ENCODE measurements around the gene CHMP1B.

DNA sequence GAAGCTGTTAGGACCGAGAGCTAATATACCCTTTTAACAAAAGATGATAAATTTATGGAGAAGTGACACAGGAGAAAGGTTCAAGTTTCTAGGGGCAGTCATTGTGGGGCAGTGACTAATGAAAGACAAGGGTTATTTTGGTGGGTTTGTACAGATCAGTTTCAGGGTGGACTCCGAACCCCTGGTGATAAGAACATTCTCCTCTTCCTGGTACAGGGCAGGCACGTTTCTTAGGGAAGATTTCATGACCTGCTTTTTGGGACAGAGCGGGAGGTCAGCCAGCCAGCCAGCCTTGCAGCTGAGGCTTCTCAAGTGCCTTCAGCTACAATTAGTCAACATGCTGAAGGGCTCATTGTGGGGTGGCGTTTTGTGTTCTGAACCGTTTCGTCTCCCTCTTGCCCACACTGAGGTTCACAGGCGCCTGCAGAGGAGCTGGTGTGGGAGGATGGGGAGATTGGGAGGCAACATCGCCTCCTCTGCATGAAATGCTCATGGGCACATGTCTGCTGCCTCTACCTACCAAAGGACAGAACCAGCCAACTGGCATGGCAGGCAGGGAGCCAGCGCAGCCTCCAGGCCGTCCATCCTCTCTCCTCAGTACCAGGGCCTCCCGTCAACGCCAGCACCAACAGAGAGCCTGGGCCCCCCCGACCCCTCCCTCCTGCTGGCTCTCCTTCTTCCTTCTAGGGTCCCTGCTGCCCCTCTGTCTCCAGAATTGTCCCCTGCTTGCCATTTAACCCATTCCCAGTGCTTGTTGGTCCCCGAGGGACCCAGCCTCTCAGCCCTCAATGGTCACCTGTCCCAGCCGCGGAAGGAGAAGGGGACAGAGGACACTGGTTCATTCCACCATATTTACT, 9.6 kb downstream of the CHMP1B start:
- TF ChIP-seq POLR2A (IDR thresholded peaks at IDR 0.05; ENCODE audit: low read length) = no peak
- no peak for TF ChIP-seq GATA1 (IDR thresholded peaks at IDR 0.05; ENCODE audit: low read depth, low read length)
